Fibroblast of gingiva (primary cell): ENCODE measurements around the gene BRCA1.
A peak's percentile ranks its signal among the peaks of the same experiment; 100 is the strongest.
"Not testable (repeated sequence)": the region's sequence is repeated elsewhere in the genome, so short reads cannot be mapped to it uniquely, and the experiment has no call there.

Source experiments
- DNase-seq: peaks from one replicate; pipeline ENCODE4 v3.0.0-alpha.2; 2011; ENCODE audit warnings: low read depth

BRCA1 gene

GRCh38 chr17:43125133-43125966 is at the start of gene BRCA1:
Gene BRCA1, minus strand, starts transcription at chr17:43125364. Its CDS starts 1,268 bp downstream, at chr17:43124096.
- DNase-seq = peak; percentile 98

DNA sequence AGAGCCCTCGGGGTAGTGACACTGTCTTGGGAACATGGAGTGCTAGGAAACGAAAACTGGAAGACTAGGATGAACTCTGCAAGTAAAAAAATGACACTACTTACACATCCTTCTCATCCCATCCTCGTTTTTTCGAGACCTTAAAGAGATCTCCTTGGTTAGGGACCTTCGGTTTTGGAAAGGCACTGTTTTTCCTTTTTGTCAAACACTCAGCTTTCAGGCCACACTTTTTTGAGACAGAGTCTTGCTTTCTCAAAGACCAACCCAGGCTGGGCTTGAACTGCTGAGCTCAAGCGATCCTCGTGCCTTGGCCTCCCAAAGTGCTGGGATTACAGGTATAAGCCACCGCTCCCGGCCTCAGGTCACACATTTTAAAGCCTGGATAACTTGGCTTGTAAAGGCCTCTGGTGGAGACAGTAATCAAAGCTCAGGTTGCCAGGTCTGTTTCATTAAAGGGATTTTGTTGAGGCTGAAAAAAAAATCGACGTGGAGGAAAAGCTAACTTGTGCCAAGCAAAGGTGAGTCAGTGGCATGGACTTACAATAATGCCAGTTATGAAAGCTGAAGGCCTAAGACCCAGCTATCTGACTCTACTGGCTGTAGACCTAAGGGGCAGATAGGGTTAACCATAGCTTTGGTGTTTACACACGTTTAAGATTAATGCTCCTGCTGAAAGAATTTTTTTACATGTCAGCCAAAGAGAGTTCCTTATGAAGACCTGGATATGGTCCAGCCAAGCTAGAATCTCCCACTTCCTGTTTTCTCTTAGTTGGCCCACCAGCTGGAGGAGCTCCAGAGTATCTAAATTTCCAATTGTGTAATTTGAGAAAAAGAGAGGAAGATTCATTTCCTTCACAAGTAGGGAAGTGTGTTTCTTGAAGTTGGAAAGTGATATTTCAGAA is 46.7 kb upstream of the BRCA1 start:
- peak; percentile 89 for DNase-seq

GRCh38 chr17:43170766-43171585 is 45.8 kb upstream of the BRCA1 start, which contains the start of gene NBR1:
Gene NBR1, plus strand, starts transcription at chr17:43171214. Its CDS starts 4,586 bp downstream, at chr17:43175800.
- DNase-seq = peak; percentile 97

- peak; percentile 95 for DNase-seq
These were observed 45.1 kb upstream of the BRCA1 start for GRCh38 chr17:43170140-43170765.

DNA sequence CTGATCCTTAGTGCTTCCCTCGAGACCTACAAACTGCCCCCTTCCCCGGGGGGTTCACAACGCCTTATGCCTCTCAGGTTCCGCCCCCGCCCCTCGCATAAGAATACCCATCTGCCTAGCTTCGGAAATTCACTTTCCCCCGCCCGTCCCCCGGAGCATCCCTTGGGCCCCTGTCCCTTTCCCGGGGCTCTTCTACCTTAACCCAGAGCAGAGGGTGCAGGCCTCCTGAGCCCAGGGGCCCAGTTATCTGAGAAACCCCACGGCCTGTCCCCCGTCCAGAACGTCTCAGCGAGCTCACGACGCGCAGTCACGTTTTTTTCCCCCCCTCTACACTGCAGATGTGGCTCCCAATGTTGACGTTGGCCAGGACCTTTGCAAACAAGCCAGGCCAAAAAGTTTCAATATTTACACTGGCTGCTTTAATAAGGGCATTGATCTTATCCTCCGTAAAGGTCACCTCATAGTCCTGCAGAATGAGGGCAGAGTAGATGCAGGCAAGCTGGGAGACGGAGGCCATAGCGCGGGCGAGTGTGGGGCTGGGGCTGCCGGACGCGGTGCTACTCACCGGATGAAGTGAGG is 44.5 kb upstream of the BRCA1 start:
- DNase-seq = peak; percentile 69

DNA sequence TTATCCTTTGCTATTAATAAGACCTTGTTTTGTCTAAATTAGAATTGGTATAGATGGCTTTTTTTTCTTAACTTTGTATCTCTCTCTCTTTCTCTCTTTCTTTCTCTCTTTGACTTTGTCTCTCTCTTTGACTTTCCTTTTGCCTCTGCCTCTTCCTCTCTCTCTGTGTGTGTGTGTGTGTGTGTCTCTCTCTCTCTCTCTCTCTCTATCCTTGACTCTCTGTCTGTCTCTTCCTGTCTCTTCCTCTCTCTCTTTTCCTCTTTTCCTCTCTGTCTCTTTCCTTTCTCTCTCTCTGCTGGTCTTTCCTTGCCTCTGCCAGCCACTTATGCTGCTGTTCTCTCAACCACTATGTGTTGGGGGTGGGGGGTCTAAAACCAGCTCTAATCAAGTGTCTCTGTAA is 40.8 kb upstream of the BRCA1 start:
- DNase-seq = not testable (repeated sequence)

- not testable (repeated sequence) for DNase-seq
These were observed 34.8 kb upstream of the BRCA1 start for GRCh38 chr17:43159957-43160356.

GRCh38 chr17:43159232-43159631 is 34.1 kb upstream of the BRCA1 start:
- not testable (repeated sequence) for DNase-seq

- DNase-seq = no peak
These were observed 30.5 kb upstream of the BRCA1 start for GRCh38 chr17:43155666-43156065.

GRCh38 chr17:43153197-43153835 is 28.2 kb upstream of the BRCA1 start:
- not testable (repeated sequence) for DNase-seq

GRCh38 chr17:43151880-43152456 is 26.8 kb upstream of the BRCA1 start:
- DNase-seq = no peak

GRCh38 chr17:43146649-43147048 is 21.5 kb upstream of the BRCA1 start:
- no peak for DNase-seq

GRCh38 chr17:43143201-43143600 is 18.0 kb upstream of the BRCA1 start:
- no peak for DNase-seq

- no peak for DNase-seq
These were observed 17.0 kb upstream of the BRCA1 start for GRCh38 chr17:43142153-43142552.

- DNase-seq = no peak
These were observed 15.5 kb upstream of the BRCA1 start for GRCh38 chr17:43140396-43141332.

GRCh38 chr17:43138531-43138930 is 13.4 kb upstream of the BRCA1 start:
- not testable (repeated sequence) for DNase-seq

- not testable (repeated sequence) for DNase-seq
These were observed 11.4 kb upstream of the BRCA1 start for GRCh38 chr17:43136574-43136973.

DNA sequence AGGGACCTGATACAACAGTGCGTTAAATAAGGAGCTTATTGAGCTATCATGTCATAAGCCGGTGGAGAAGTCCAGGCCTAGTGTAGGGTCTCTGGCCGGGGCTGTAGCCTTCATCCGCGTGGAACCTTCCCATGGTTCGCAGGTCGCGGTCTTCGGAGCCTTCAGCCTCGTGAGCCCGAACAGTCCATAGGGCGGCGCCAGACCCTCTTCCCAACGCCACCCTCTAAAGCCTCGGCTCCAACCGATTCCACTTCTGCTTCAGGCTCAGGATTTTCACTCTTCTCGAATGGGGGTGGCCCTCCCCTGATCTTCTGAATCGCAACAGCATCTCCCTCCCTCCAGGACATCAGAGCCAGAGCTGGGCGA is 10.3 kb upstream of the BRCA1 start:
- no peak for DNase-seq
